Immature natural killer cell (primary cell): ENCODE data around the gene PELI2. TPM values are rescaled to one million over a fixed set of nuclear protein-coding genes. Genes with fewer than 3 reads are reported as not detected.

ENCODE experiments used
- DNase-seq, 3 donors: peaks; one replicate each; pipeline ENCODE4 v3.0.0; 2022; ENCODE audit warnings: mixed read lengths in 1 of 3
- H3K27ac Mint-ChIP-seq, 6 donors: one replicate each; pipeline ENCODE4 v1.8.0; 2020; ENCODE audit warnings: mixed read lengths in 6 of 6, mild to moderate bottlenecking in 5 of 6, inconsistent platforms in 4 of 6, moderate library complexity in 3 of 6
- H3K27me3 Mint-ChIP-seq, 3 donors: one replicate each; pipeline ENCODE4 v1.8.0; 2020 to 2021; ENCODE audit warnings: low read depth in 3 of 3, mild to moderate bottlenecking in 3 of 3, mixed read lengths in 3 of 3, moderate library complexity in 3 of 3, inconsistent platforms in 1 of 3
- H3K36me3 Mint-ChIP-seq, 3 donors: one replicate each; pipeline ENCODE4 v1.8.0; 2020; ENCODE audit warnings: mixed read lengths in 3 of 3, inconsistent platforms in 2 of 3, mild to moderate bottlenecking in 2 of 3
- H3K4me1 Mint-ChIP-seq, 2 donors: one replicate each; pipeline ENCODE4 v1.8.0; 2020; ENCODE audit warnings: inconsistent platforms in 2 of 2, mild to moderate bottlenecking in 2 of 2, mixed read lengths in 2 of 2, moderate library complexity in 1 of 2
- H3K4me3 Mint-ChIP-seq, 5 donors: one replicate each; pipeline ENCODE4 v1.8.0; 2020; ENCODE audit warnings: mild to moderate bottlenecking in 5 of 5, mixed read lengths in 5 of 5, inconsistent platforms in 3 of 5, moderate library complexity in 3 of 5
- H3K9me3 Mint-ChIP-seq, 6 donors: one replicate each; pipeline ENCODE4 v1.8.0; 2020; ENCODE audit warnings: mild to moderate bottlenecking in 6 of 6, mixed read lengths in 6 of 6, inconsistent platforms in 4 of 6, moderate library complexity in 3 of 6
- polyA plus RNA-seq, 3 donors: library from polyadenylated mRNA; unstranded; fragments of 300-500 nt; fragmentation: Illumina TruSeq; gene quantifications; one replicate each; pipeline ENCODE4 v1.2.3, GENCODE V29; 2021

The PELI2 gene
- polyA plus RNA-seq, 3 donors from 2014 or later, result 2.6 to 3.7 (median 2.7) TPM

DNA sequence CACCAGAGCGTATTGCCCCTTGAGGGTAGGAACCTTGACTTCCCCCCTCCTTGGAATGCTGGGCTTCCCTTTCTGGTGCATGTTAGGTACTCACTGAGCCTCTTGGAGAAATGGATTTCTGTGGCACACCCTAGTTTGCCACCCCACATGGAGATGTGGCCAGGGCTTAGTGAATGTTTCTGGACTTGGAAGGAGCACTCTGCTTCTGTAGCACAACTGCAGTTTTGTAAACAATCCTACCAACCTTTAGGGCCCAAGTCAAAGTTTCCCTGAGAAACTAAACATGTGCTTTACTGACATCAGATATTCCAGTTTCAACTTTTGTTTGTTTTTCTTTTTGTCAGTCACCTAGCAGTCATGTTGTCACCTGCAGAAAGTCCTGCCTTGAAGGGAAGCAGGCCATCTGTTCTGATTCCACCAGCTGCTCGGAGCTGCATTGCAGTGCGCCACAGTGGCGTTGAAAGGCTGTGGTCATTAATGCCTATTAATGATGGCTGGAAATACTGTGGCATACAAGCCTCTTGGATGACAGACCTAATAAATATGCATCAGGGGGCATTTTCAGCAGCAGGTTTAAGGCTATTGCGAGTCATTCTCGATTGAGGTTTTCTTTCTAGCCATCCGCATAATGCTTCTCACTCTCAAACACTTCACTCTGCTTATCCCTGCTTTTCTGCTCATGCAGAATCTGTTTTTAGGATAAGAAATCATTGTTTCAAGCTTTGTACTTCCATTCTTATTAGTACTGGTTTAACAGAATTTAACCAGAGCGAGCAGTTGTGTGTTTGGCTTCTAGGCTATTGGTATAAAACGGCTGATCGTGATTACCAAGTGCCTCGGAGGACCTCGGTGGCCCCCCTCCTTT is 7.8 kb downstream of the PELI2 start:
- DNase-seq, result no peak
- H3K27ac Mint-ChIP-seq, result no peak overlapping the region
- peaks cover 27 to 29% of the 10 kb centered on the region in 2 donors for H3K4me1 Mint-ChIP-seq
- H3K9me3 Mint-ChIP-seq, result no peaks in the 10 kb centered on the region
- H3K36me3 Mint-ChIP-seq, result no peaks in the 10 kb centered on the region
- H3K4me3 Mint-ChIP-seq, result no peak overlapping the region
- H3K27me3 Mint-ChIP-seq, result peaks cover 0 to 8% (median 7%) of the 10 kb centered on the region in 3 donors

DNA sequence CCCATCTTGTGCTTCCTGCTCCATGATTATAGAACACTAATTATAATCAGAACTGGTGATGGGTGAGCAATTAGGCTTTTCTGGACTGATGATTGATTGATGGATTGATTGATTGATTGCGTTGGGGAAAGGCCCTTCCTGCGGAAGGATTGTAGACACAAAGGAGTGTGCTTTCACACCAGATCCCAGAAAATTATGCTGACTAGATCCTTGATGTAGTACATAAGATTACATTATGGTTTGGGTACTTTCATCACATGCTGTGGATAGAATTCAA is 8.4 kb downstream of the PELI2 start:
- DNase-seq, result no peak
- Mint-ChIP-seq H3K27me3 (peaks cover 0 to 8% (median 7%) of the 10 kb centered on the region in 3 donors), H3K36me3 (no peaks in the 10 kb centered on the region), H3K9me3 (no peaks in the 10 kb centered on the region), H3K4me1 (peaks cover 25 to 26% of the 10 kb centered on the region in 2 donors), H3K27ac (no peak overlapping the region), H3K4me3 (no peak overlapping the region)

DNA sequence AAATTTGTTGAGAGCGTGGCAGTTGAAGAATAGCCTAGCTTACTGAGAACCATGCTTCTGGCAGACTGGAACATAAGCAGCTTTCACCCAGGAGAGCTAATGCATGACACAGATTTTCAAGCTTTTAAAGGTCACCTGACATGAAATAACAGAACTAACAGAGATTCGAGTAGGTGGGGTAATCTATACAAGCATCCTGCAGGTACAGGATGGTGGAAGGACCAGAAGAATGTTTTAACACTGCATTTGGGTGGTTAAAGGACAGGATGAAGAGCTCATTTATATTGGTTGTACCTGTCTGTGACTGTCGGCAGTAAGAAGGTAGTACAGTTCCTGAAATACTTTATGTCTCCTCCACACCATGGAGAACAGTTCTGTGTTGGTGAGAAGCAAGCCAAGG is 8.9 kb downstream of the PELI2 start:
- Mint-ChIP-seq H3K4me1 (peaks cover 21 to 24% of the 10 kb centered on the region in 2 donors), H3K27me3 (peaks cover 0 to 8% (median 7%) of the 10 kb centered on the region in 3 donors), H3K27ac (no peak overlapping the region), H3K36me3 (no peaks in the 10 kb centered on the region), H3K4me3 (no peak overlapping the region), H3K9me3 (no peaks in the 10 kb centered on the region)
- no peak for DNase-seq

DNA sequence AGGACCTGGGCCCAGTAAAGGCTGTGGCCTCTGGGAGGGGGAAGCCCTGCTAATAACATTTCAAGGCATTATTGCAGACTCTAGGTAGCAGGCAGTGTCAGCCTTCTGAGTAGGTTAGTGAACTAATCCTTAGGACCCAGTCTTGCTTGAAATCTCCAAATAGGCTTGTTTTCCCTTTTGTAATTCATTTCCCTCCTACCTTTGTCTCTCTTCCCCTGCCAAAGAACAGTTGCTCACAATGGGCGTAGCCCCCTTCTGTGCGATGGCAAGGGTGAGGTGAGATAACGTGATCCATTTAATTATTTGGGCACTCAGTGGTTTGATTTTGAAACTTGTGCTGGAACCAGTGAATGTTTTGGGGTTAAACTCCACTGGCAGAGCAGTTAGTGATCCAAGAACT is 10.9 kb downstream of the PELI2 start:
- Mint-ChIP-seq H3K27me3 (peaks cover 0 to 10% (median 4%) of the 10 kb centered on the region in 3 donors), H3K4me1 (peaks cover 9 to 22% of the 10 kb centered on the region in 2 donors), H3K4me3 (no peak overlapping the region), H3K27ac (no peak overlapping the region), H3K9me3 (no peaks in the 10 kb centered on the region), H3K36me3 (no peaks in the 10 kb centered on the region)
- no peak for DNase-seq

DNA sequence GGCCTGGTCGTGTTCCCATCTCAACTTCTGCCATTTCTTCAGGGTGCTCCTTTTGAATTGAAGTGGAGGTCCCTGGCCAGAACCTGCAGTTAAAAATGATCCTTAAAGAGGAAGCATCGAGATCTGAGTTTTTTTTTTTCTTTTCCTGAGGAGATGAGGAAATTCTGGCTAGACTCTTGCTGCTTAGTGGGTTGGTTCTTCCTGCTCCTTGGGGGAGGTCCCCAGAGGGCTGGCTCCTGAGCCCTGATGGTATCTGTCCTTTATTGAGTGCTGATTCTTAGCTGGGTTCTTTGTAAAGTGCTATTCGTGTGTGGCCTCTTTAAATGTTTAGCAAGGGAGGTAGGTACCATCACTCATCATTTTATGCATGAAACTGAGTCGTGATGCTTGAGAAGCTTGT is 11.7 kb downstream of the PELI2 start:
- Mint-ChIP-seq H3K27me3 (peaks cover 0 to 13% (median 4%) of the 10 kb centered on the region in 3 donors), H3K4me3 (no peak overlapping the region), H3K9me3 (no peaks in the 10 kb centered on the region), H3K27ac (no peak overlapping the region), H3K4me1 (peaks cover 10 to 20% of the 10 kb centered on the region in 2 donors), H3K36me3 (no peaks in the 10 kb centered on the region)
- DNase-seq, result no peak

DNA sequence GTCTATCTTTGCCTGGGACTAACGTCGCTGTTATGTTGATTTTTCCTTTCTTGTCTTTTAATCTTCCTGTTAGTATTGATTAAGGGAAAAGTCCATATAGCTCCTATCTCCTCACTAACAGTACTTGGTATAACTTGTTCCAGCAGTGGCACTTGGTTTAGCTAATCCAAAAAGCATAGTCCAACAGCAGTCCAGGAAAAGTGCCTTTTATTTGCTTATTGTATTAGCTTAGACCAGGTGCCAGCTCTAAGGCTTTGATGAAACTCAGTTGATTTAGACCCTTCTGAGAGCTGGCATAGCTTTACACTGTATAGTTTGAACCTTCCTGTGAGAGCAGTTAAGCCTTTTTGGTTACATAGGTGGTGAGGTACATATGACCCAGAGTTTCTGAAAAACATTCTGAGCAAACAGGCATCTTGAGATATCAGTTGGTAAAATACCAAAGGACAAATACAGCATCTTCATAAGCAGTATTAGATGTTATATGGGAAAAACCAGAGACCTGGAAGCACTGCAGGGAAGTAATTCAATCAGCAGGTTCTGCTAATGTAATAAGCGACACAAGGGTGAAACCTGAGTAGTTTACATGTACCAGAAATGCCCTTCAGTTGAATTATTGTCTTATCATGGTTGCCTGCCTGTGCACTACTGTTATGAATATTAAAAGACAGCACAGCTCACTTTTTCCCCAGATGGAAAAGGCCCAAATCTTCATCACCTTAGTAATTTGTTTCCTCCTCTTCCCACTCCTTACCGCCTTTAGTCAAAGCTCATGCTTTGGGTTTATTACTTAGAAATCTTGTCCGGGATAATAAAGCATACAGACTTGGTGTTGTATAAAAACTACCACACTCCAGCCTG is 13.0 kb downstream of the PELI2 start:
- Mint-ChIP-seq H3K4me1 (peaks cover 16 to 23% of the 10 kb centered on the region in 2 donors), H3K27me3 (peaks cover 0 to 15% (median 2%) of the 10 kb centered on the region in 3 donors), H3K27ac (no peak overlapping the region), H3K9me3 (no peaks in the 10 kb centered on the region), H3K4me3 (no peak overlapping the region), H3K36me3 (no peaks in the 10 kb centered on the region)
- no peak for DNase-seq

DNA sequence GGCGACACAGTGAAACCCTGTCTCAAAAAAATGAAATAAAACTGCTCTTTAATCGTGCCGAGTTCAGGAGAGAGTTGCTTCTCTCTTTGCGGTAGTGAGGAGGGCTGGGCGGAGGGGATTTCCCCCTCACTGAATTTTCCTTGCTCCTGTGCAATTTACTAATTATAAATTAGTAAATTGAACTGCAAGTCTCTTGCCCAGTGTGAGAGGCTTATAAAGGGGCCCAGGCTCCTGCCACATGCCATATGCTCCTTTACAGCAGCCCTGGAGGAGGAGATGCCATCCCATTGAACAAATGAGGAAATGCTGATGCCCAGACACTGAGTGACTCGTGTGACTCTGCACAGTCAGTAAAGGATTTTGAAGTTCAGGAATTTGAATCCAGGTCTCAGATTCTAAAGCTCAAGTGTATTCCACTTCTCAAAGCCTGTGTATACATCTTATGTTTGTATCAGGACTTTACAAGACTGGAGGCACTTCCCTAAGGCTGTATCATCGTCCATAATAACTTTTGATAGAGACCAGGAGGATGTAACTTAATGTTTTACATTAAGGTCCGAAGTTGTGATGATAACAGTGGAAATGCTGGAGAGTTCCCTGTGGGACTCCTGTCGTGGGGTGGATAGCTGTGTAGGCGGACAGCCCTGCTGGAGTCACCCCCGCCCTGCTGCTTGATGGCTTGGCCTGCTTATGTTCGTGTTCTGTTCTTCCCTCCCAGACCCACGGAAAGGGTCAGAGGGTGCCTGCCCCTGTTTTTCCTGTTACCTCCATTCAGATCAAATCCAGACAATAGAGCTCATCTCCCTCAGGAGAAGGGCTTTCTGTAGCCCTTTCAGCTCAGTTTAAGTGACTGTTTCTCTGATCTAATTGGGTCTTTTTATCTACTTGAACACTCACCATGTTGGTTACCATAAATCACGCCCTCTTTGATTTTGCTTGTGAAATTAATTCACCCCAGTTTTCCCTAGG is 13.9 kb downstream of the PELI2 start:
- DNase-seq, result no peak
- Mint-ChIP-seq H3K27me3 (peaks cover 0 to 19% (median 2%) of the 10 kb centered on the region in 3 donors), H3K27ac (no peak overlapping the region), H3K36me3 (no peaks in the 10 kb centered on the region), H3K4me3 (no peak overlapping the region), H3K4me1 (peaks cover 23 to 29% of the 10 kb centered on the region in 2 donors), H3K9me3 (no peaks in the 10 kb centered on the region)

DNA sequence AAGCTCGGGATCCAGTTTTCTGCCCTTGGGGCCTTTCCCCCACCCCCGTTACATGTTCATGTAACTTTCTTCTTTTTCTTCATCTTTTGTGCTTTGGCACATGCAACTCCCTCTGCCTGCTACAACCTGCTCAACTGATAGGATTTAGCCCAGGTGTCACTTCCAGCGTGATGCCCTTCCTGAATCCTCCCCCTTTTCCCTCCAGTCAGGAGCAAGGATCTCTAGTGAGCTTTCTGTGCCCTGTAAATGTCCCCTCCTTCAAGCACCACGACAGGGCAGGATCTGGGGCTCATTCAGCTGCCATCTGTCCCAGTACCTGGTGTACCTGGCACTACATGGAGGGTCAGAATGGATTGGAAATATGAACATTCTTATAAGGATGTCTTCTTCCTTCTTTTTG is 15.3 kb downstream of the PELI2 start:
- peak overlapping the region in 1 of 6 donors; percentile 23 for H3K27ac Mint-ChIP-seq
- H3K36me3 Mint-ChIP-seq, result no peaks in the 10 kb centered on the region
- H3K27me3 Mint-ChIP-seq, result peaks cover 0 to 17% (median 0%) of the 10 kb centered on the region in 3 donors
- H3K9me3 Mint-ChIP-seq, result no peaks in the 10 kb centered on the region
- H3K4me1 Mint-ChIP-seq, result peaks cover 28 to 31% of the 10 kb centered on the region in 2 donors
- H3K4me3 Mint-ChIP-seq, result no peak overlapping the region
- no peak for DNase-seq

DNA sequence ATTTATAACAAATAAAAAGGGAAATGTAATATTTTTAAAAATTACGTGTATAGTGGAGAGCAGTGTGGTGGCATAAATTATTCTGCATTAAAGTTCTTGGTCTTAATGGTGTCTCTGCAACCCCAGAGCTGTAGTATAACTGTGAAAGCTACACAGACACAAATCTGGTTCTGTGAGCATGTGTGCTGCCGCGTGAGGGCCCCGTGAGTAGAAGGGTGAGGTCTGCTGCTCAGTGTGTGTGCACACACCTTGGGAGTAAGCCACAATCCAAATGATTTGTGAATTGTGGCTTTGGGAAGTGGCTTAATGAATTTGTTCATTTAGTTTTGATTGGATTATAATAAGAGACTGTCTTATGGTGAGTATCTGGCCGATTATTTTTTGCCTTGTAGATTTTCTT is 16.8 kb downstream of the PELI2 start:
- DNase-seq, result no peak
- Mint-ChIP-seq H3K27ac (no peak overlapping the region), H3K4me3 (no peak overlapping the region), H3K36me3 (no peaks in the 10 kb centered on the region), H3K27me3 (peaks cover 0 to 13% (median 0%) of the 10 kb centered on the region in 3 donors), H3K4me1 (peaks cover 22 to 25% of the 10 kb centered on the region in 2 donors), H3K9me3 (peaks cover 0 to 2% (median 0%) of the 10 kb centered on the region in 6 donors)

DNA sequence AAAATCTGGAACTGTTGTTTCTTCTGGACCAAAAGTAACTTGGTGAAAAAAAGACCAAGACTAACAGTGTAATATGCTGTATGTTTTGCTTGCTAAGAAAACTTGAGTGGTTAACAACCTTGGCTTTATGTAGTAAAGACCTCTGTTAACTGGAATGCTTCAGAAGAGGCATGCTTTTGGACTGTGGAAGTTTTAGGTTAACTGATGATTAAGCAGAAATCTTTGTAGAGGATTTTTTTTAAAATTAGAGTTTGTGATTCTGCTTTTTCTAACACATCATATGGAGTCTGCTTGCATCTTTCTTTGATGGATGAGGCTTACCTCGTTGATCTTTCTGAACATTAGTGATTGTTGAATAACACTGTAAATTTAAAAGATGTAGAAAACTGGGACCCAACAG is 17.5 kb downstream of the PELI2 start:
- peaks cover 0 to 2% (median 0%) of the 10 kb centered on the region in 6 donors for H3K9me3 Mint-ChIP-seq
- no peak overlapping the region for H3K4me3 Mint-ChIP-seq
- H3K27me3 Mint-ChIP-seq, result peaks cover 0 to 13% (median 0%) of the 10 kb centered on the region in 3 donors
- DNase-seq, result no peak
- H3K36me3 Mint-ChIP-seq, result no peaks in the 10 kb centered on the region
- H3K4me1 Mint-ChIP-seq, result peaks cover 19 to 23% of the 10 kb centered on the region in 2 donors
- no peak overlapping the region for H3K27ac Mint-ChIP-seq

DNA sequence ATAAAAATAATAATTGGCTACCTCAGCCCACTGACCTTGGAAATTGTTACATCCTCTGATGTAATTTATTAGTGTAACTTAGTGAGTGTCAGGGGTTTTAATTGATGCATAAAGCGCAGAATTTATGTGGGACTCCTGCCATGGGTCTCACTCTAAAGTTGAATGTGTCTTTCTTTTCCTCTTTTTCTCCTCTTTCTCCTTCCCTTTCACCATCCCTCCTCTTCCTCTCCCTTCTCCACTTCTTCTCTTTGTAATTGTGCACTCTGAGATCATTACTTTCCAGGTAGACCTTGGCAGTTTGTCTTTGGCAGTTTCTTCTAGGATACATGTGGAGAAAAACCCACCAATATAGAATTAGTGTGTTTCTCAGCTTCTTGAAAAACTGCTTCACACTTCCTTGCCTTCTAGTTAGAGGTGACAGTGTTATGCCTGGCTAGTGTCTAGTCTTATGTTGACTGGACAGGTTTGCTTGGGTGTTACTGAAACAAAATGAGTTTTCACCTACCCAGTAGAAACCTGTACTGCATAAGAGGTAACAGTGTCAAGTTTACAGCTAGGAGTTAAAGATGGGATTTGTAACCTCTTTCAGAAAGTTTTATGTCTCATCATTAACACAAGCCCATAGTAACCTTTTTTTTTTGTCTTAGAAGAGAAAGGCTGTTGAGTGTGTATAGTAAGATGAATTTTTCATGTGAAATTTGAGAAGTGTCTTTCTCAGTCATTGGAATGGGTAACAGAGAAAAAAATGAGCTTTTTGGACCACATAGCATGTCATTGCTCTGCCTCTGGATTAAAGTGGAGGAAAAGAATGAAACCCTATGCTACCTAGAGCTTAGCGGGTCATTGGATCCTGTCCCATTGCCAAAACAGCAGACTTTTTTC is 18.6 kb downstream of the PELI2 start:
- Mint-ChIP-seq H3K9me3 (peaks cover 0 to 2% (median 0%) of the 10 kb centered on the region in 6 donors), H3K4me1 (peaks cover 19 to 23% of the 10 kb centered on the region in 2 donors), H3K27ac (no peak overlapping the region)

DNA sequence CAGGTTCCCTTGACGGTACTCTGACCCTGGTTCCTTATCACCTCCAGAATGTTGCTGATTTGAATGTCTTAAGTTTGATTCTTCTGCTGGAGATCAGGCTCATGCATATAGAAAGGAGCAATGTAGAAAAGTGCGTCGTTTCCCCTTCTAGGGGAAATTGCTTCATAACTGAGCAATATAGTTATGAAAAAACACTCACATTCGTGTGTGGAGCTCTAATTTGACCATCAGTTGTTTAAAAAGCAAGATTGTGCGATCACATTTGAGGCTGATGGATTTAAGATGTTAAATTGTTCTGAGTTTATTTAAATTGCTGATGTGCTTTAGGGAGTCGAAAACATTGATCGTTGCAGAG is 19.2 kb downstream of the PELI2 start:
- DNase-seq, result no peak
- peaks cover 19 to 23% of the 10 kb centered on the region in 2 donors for H3K4me1 Mint-ChIP-seq

More for the DNA sequence above, 18.6 kb downstream of the PELI2 start:
- no peak overlapping the region for H3K4me3 Mint-ChIP-seq
- H3K27me3 Mint-ChIP-seq, result peaks cover 0 to 12% (median 0%) of the 10 kb centered on the region in 3 donors
- DNase-seq, result no peak
- H3K36me3 Mint-ChIP-seq, result no peaks in the 10 kb centered on the region

More for the DNA sequence above, 19.2 kb downstream of the PELI2 start:
- Mint-ChIP-seq H3K36me3 (no peaks in the 10 kb centered on the region), H3K9me3 (peaks cover 0 to 2% (median 0%) of the 10 kb centered on the region in 6 donors), H3K27ac (no peak overlapping the region), H3K27me3 (peaks cover 0 to 12% (median 0%) of the 10 kb centered on the region in 3 donors), H3K4me3 (no peak overlapping the region)
